Esophagus muscularis mucosa (tissue), 4 donors: Measurements from ENCODE around the gene RNF11. TPM values are rescaled to one million over a fixed set of nuclear protein-coding genes. Genes with fewer than 3 reads are reported as not detected.

ENCODE experiments used
- DNase-seq: peaks from one replicate; pipeline ENCODE4 v3.0.0-alpha.2; 2017; ENCODE audit errors: extremely low spot score
- H3K27ac ChIP-seq, 4 donors: fragments of 200-600 bp; sonication (generic); replicated peaks in 1 of 4; 1 replicate in 3 of 4; 2 replicates in 1 of 4; pipeline ENCODE4 v1.5.1; 2016 to 2019; ENCODE audit warnings: mild to moderate bottlenecking in 1 of 4
- H3K27me3 ChIP-seq, 4 donors: fragments of 200-600 bp; sonication (generic); one replicate each; pipeline versions ENCODE4 v1.5.1 to v1.6.0; 2016 to 2019
- H3K36me3 ChIP-seq, 4 donors: fragments of 200-600 bp; sonication (generic); one replicate each; pipeline ENCODE4 v1.5.1; 2016 to 2019
- H3K4me1 ChIP-seq, 4 donors: fragments of 200-600 bp; sonication (generic); one replicate each; pipeline ENCODE4 v1.5.1; 2016 to 2019
- H3K4me3 ChIP-seq, 4 donors: fragments of 200-600 bp; sonication (generic); 1 replicate in 2 of 4; 2 replicates in 2 of 4; pipeline ENCODE4 v1.5.1; 2016 to 2019; ENCODE audit warnings: mild to moderate bottlenecking in 4 of 4, moderate library complexity in 1 of 4
- H3K9me3 ChIP-seq, 4 donors: fragments of 200-600 bp; sonication (generic); 1 replicate in 3 of 4; 2 replicates in 1 of 4; pipeline ENCODE4 v1.5.1; 2016 to 2019
- CTCF ChIP-seq, 3 experiments: fragments of 200-600 bp in 2 of 3; fragments of 450-650 bp in 1 of 3; sonication (generic) in 2 of 3; IDR thresholded peaks; one replicate each; pipeline ENCODE4 v1.5.1; 2017 to 2019; ENCODE audit warnings: antibody characterized with exemption in 3 of 3, mild to moderate bottlenecking in 2 of 3, moderate library complexity in 1 of 3
- EP300 ChIP-seq: sonication (generic); formaldehyde crosslinking; IDR thresholded peaks from one replicate; pipeline ENCODE4 v1.6.1; 2017; ENCODE audit warnings: antibody characterized with exemption
- POLR2A ChIP-seq: fragments of 450-650 bp; IDR thresholded peaks from one replicate; pipeline ENCODE4 v1.6.1; 2017; ENCODE audit warnings: antibody characterized with exemption, moderate library complexity, mild to moderate bottlenecking, low read depth
- POLR2AphosphoS5 ChIP-seq, 2 donors: sonication (generic); formaldehyde crosslinking; IDR thresholded peaks; one replicate each; pipeline ENCODE4 v1.6.1; 2017; ENCODE audit warnings: antibody characterized with exemption in 2 of 2
- WGBS: methylation state at CpG from one replicate; pipeline ENCODE4 v1.1.5; 2018; 5-methylcytosine and 5-hydroxymethylcytosine counted together
- intact Hi-C: fragments of 100-400 bp; cut with DNase I; formaldehyde crosslinking; loops from one replicate; pipeline ENCODE4 v1.15.1; 2023
- total RNA-seq, 4 donors: library from RNA; depleted of rRNA; stranded (reverse); fragments of >200 nt; gene quantifications; one replicate each; pipeline versions ENCODE4 v1.1.0 to v1.2.1, GENCODE V29; 2016

The RNF11 gene
- total RNA-seq, 4 donors from 2014 or later: 101 to 141 (median 115) TPM

- H3K4me3 ChIP-seq: no peak overlapping the region
- no peaks in the 10 kb centered on the region for H3K36me3 ChIP-seq
- intact Hi-C loops: no loop called here
- H3K9me3 ChIP-seq: no peaks in the 10 kb centered on the region
- TF ChIP-seq EP300: no peak
- TF ChIP-seq CTCF (IDR thresholded peaks at IDR 0.05): no peak
- TF ChIP-seq POLR2A: no peak
- no peaks in the 10 kb centered on the region for H3K27me3 ChIP-seq
- DNase-seq: no peak
- 80% methylated on average over 5 of the region's 5 CpGs for WGBS
- H3K27ac ChIP-seq: no peak overlapping the region
- H3K4me1 ChIP-seq: peaks cover 16 to 34% (median 25%) of the 10 kb centered on the region in 4 donors
These were observed 17.6 kb downstream of the RNF11 start for GRCh38 chr1:51253691-51254090.

- peaks cover 23 to 41% (median 31%) of the 10 kb centered on the region in 4 donors for H3K4me1 ChIP-seq
- H3K27me3 ChIP-seq: no peaks in the 10 kb centered on the region
- intact Hi-C loops: no loop called here
- H3K9me3 ChIP-seq: no peaks in the 10 kb centered on the region
- 81% methylated on average over 3 of the region's 3 CpGs for WGBS
- H3K36me3 ChIP-seq: no peaks in the 10 kb centered on the region
- H3K27ac ChIP-seq: no peak overlapping the region
- no peak for DNase-seq
- H3K4me3 ChIP-seq: no peak overlapping the region
- TF ChIP-seq POLR2A: no peak
- no peak for TF ChIP-seq EP300
- no peak for TF ChIP-seq POLR2AphosphoS5 (IDR thresholded peaks at IDR 0.05)
- TF ChIP-seq CTCF (IDR thresholded peaks at IDR 0.05): no peak
These were observed 19.3 kb downstream of the RNF11 start for GRCh38 chr1:51255331-51255730.

- TF ChIP-seq CTCF (IDR thresholded peaks at IDR 0.05) (no peak), POLR2AphosphoS5 (IDR thresholded peaks at IDR 0.05) (no peak), POLR2A (no peak), EP300 (no peak)
- H3K27me3 ChIP-seq: no peaks in the 10 kb centered on the region
- no peaks in the 10 kb centered on the region for H3K36me3 ChIP-seq
- intact Hi-C loops: no loop called here
- WGBS: 88% methylated on average over 4 of the region's 4 CpGs
- no peaks in the 10 kb centered on the region for H3K9me3 ChIP-seq
- H3K4me3 ChIP-seq: no peak overlapping the region
- H3K4me1 ChIP-seq: peaks cover 55 to 82% (median 64%) of the 10 kb centered on the region in 4 donors
- no peak overlapping the region for H3K27ac ChIP-seq
- DNase-seq: peak; percentile 45
These were observed 27.2 kb downstream of the RNF11 start for GRCh38 chr1:51263147-51263877.

- peak overlapping the region in 3 of 4 donors; percentile 3 to 10 (median 3) for H3K27ac ChIP-seq
- TF ChIP-seq EP300 (no peak), CTCF (IDR thresholded peaks at IDR 0.05) (no peak), POLR2AphosphoS5 (IDR thresholded peaks at IDR 0.05) (no peak), POLR2A (no peak)
- no peak overlapping the region for H3K4me3 ChIP-seq
- 10% methylated on average over 3 of the region's 3 CpGs for WGBS
- no peaks in the 10 kb centered on the region for H3K27me3 ChIP-seq
- intact Hi-C loops: no loop called here
- peak; percentile 3 for DNase-seq
- no peaks in the 10 kb centered on the region for H3K36me3 ChIP-seq
- H3K4me1 ChIP-seq: peaks cover 52 to 82% (median 66%) of the 10 kb centered on the region in 4 donors
- no peaks in the 10 kb centered on the region for H3K9me3 ChIP-seq
These were observed 28.4 kb downstream of the RNF11 start for GRCh38 chr1:51264451-51264850.
